NCI-H2171 treated with DMSO at 0.1 percent for 48 hours (cell line): ENCODE data around the gene WDR37.
"Not testable (repeated sequence)": the region's sequence is repeated elsewhere in the genome, so short reads cannot be mapped to it uniquely, and the experiment has no call there.

Experiments
- DNase-seq: peaks from one replicate; lab custom pipeline; 2025; lab: John Stamatoyannopoulos, UW

WDR37 gene

DNA sequence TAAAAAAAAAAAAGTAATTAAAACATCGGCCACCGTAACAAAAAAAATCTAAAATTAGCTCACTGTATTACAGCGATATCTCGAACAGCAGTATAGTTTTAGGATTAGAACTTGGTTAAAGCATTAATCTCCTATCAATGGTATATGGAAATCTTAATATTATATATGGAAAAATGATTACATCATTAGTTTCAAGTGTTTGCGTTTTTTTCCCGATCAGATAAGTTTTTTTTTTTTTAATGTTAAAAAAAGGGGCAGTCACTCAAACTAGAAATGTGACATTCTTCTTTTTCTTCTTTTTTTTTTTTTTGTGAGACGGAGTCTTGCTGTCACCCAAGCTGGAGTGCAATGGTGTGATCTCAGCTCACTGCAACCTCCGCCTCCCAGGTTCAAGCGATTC, 14.7 kb upstream of the WDR37 start:
- no peak for DNase-seq

GRCh38 chr10:1043532-1043995, 12.6 kb upstream of the WDR37 start:
- no peak for DNase-seq

DNA sequence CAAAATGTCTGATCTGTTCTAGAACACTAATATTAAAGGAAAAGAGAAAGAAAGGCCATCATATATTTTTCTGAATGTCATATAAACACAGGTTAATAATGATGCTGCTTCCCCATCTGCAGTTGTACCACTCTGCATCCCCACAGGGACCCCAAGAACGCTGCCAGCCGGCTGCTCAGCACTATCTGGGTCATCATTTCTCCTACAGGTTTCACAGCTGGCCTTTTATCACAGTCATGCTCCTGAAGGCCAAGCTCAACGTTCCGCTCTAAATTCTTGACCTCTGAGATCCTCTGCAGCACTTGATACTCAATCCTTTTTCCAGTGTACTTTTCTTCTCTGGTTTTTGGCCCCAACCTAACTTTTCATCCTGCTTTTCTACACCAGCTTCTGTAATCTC, 12.0 kb upstream of the WDR37 start:
- no peak for DNase-seq

- DNase-seq, result no peak
Measured at GRCh38 chr10:1044964-1045363, 11.2 kb upstream of the WDR37 start.

DNA sequence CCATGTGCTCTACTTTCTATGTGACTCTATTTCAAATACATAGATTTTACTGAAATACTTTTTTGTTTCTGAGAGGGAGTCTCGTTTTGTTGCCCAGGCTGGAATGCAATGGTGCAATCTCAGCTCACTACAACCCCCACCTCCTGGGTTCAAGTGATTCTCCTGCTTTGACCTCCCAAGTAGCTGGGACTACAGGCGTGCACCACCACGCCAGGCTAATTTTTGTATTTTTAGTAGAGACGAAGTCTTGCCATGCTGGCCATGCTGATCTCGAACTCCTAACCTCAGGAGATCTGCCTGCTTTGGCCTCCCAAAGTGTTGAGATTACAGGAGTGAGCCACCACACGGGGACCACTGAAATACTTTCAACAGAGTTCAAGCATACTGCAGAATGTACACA, 10.8 kb upstream of the WDR37 start:
- DNase-seq, result no peak

- DNase-seq, result no peak
Measured at GRCh38 chr10:1047937-1048336, 8.2 kb upstream of the WDR37 start.

- peak; percentile 42 for DNase-seq
Measured at GRCh38 chr10:1048349-1048731, 7.8 kb upstream of the WDR37 start.

- DNase-seq, result peak; percentile 94
Measured at GRCh38 chr10:1048732-1049424, 7.3 kb upstream of the WDR37 start, which contains the start of gene IDI1. Gene IDI1, minus strand, starts transcription at chr10:1049119. Its CDS starts 116 bp downstream, at chr10:1049003.

- no peak for DNase-seq
Measured at GRCh38 chr10:1049425-1049958, 6.7 kb upstream of the WDR37 start.

DNA sequence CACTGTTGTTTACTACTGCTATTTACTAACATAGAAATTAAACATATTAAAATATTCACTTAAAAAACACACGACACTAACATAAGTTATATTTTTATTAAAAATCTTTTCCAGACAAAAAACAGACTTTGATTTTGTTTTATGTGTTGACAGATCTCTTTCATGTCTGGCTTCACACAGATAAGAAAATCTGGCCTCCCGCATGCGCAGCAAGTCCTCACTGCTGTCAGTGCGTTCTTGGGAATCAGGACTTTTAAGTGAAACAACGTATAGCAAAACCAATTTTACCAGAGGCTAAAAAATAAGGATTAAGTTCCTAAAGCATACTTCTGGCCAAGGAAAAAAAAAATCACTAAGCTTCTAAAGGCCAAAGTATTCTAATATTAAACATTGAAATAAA, 6.0 kb upstream of the WDR37 start:
- DNase-seq, result no peak

DNA sequence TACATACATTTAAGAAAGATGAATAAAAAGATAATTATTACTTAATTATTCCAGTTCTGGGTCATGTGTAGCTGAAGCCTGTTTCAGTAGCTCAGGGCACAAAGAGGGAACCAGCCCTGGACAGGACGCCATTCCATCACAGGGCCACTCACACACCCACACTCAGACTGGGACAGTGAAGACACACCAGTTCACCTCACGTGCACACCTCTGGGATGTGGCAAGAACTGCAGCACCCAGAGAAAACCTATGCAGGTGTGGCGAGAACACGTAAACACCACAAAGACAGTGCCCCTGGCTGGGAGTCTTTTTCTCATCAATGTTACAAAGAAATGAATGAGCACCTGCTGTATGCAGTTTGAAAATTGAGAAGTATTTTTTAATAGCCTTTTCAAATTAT, 5.6 kb upstream of the WDR37 start:
- DNase-seq, result peak; percentile 1

GRCh38 chr10:1054684-1055083, 1.5 kb upstream of the WDR37 start:
- no peak for DNase-seq

- DNase-seq, result no peak
Measured at GRCh38 chr10:1057106-1057657, 997 bp downstream of the WDR37 start.

- DNase-seq, result no peak
Measured at GRCh38 chr10:1058017-1058416, 1.8 kb downstream of the WDR37 start.

GRCh38 chr10:1059902-1060301, 3.7 kb downstream of the WDR37 start:
- DNase-seq, result no peak

DNA sequence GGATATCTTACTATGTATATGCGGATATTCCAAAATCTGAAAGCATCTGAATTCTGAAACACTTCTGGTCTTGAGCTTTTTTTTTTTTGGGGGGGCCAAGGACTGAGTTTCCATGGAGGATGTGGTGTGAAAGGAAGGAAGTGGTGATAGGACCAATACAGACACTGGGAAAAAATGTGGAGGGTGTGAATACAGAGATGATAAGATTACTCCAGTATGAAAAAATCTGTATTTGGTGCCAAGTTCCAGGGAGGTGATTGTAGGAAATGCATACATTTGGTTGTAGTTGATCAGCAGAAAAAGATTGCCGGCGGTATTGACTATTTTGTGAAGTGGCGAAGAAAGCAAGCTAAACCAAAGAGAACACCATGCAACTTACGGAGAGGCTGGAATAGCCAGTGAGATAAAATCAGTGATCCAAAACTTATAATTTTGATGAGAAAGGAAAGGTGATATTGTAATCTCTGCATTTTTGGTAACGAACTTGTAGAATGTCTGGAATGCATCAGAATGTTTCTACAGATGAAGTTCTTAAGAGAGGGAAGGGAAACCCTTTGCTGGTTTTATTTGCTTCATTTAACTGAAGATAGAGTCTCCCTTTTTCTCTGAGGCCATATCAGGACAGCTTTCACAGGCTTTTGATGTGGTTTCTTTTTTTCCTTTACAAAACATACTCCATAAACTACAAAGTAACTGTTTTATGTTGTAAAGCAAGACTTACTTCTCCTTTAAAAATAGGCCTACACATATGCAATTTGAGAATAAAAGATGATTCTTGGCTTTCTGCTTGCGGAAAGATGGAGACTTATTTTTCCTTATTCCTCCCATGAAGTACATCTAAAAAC, 6.0 kb downstream of the WDR37 start:
- DNase-seq, result no peak

- no peak for DNase-seq
Measured at GRCh38 chr10:1063232-1063865, 7.2 kb downstream of the WDR37 start.

DNA sequence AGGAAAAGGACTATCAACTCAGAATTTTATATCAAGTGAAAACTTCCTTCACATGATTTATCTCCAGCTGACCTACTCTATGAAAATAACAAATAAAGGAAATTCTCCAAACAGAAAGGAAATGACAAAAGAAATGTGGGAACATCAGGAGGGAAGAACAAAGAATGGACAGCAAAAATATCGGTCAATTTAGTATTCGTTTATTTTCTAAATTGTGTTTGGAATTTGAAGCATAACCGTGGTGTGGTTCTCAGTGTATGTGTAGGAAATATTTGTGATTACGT, 8.7 kb downstream of the WDR37 start:
- DNase-seq, result no peak

DNA sequence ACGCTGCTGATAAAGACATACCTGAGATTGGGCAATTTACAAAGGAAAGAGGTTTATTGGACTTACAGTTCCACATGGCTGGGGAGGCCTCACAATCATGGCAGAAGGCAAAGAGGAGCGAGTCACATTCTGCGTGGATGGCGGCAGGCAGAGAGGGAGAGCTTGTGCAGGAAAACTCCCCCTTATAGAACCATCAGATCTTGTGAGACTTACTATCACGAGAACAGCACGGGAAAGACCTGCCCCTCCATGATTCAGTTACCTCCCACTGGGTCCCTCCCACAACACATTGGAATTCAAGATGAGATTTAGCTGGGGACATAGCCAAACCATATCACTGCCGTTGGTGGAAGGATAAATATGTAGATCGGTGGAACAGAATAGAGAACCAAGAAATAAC, 10.5 kb downstream of the WDR37 start:
- DNase-seq, result not testable (repeated sequence)

DNA sequence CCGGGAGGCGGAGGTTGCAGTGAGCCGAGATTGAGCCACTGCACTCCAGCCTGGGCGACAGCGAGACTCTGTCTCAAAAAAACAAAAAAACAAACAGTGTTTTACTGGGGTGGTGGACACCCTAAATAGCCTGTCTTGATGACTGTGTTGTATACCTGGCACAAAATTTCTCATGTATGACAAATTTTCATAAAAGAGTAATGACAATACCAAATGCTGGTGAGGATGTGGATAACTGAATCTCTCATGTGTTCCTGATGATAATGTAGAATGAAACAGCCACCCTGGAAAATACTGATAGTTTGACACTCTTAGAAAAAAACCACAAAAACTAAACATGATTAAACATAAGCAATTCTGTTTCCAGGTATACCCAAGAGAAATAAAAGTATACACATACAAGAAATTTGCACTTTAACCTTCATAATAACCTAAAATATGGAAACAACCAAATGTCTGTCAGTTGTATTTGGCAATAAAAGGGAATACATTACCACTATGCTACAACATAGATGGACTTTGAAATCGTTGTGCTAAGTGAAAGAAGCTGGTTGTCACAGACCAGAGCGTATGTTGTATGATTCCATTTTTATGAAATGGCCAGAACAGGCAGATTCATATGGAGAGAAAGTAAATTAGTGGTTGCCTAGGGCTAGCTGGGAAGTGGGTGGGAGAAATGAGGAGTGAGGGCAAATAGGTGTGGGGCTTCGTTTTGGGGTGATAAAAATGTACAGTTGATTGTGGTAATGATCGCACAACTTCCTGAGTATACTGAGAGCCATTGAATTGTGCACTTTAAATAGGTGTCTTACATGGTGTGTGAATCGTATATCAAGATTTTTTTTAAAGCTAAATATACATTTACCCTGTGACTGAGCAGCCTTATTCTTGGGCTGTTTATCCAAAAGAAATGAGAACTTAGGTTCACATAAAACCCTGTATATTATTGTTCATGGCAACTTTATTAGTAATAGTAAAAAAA, 12.5 kb downstream of the WDR37 start:
- DNase-seq, result no peak

DNA sequence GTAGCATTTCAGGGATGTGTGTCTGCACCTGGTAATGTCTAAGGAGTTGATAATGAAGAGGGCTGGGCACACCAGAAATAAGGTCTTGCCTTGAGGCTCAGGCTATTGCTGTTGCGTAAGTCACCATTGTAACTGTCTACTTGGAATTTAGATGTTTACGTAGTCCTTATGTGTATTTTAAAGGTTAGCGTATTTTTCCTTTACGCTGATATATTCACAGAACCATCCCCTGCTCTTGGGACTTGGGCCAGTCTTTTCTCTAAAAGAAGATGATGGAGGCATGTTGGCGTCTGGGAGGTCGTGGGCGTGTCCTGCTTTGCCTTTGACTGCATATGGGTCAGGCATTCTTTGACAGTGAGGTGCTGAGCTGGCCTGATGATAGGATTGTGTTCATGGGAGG, 14.7 kb downstream of the WDR37 start:
- DNase-seq, result no peak
